HepG2 (cell line): ENCODE measurements around the gene CLDN4. TPM values are rescaled to one million over a fixed set of nuclear protein-coding genes. Genes with fewer than 3 reads are reported as not detected.
A peak's percentile ranks its signal among the peaks of the same experiment; 100 is the strongest.

Experiments used
- ETV6 ChIP-seq: sonication (generic); formaldehyde crosslinking; conservative IDR thresholded peaks from 2 replicates; pipeline ENCODE4 v1.4.0; 2020; ENCODE audit warnings: missing genetic modification reagents
- FOXA1 ChIP-seq, 2 experiments: fragments of 450-650 bp in 1 of 2; sonication (generic) in 1 of 2; formaldehyde crosslinking in 1 of 2; IDR thresholded peaks; 2 replicates each; pipeline versions ENCODE4 v1.4.0 to v1.6.1; 2016 to 2020; ENCODE audit warnings: missing genetic modification reagents in 1 of 2
- GZF1 ChIP-seq: sonication (generic); formaldehyde crosslinking; IDR thresholded peaks from 2 replicates; pipeline ENCODE4 v1.5.1; 2020; ENCODE audit warnings: mild to moderate bottlenecking, missing genetic modification reagents
- HES4 ChIP-seq: sonication (generic); formaldehyde crosslinking; IDR thresholded peaks from 2 replicates; pipeline ENCODE4 v1.9.0; 2021; ENCODE audit warnings: mild to moderate bottlenecking, missing genetic modification reagents, borderline replicate concordance
- HNRNPH1 ChIP-seq: fragments of 200-400 bp; formaldehyde crosslinking; optimal IDR thresholded peaks from 2 replicates; pipeline ENCODE3; 2017; ENCODE audit warnings: mild to moderate bottlenecking, low read depth, low read length
- KAT8 ChIP-seq: IDR thresholded peaks from 2 replicates; pipeline ENCODE4 v1.6.1; 2016; ENCODE audit warnings: missing genetic modification reagents, missing compliant biosample characterization
- KDM5B ChIP-seq: sonication (generic); formaldehyde crosslinking; IDR thresholded peaks from 2 replicates; pipeline ENCODE4 v1.4.0; 2020; ENCODE audit warnings: missing genetic modification reagents, mild to moderate bottlenecking, borderline replicate concordance
- MEF2D ChIP-seq: sonication (generic); formaldehyde crosslinking; IDR thresholded peaks from 2 replicates; pipeline ENCODE4 v1.5.1; 2020; ENCODE audit warnings: mild to moderate bottlenecking, missing genetic modification reagents
- RFXAP ChIP-seq: sonication (generic); formaldehyde crosslinking; IDR thresholded peaks from 2 replicates; pipeline ENCODE4 v1.4.0; 2020; ENCODE audit warnings: missing genetic modification reagents, borderline replicate concordance
- SP1 ChIP-seq, 2 experiments: fragments of 450-650 bp in 1 of 2; sonication (generic) in 1 of 2; formaldehyde crosslinking in 1 of 2; IDR thresholded peaks; 2 replicates each; pipeline versions ENCODE4 v1.4.0 to v1.6.1; 2016 to 2020; ENCODE audit warnings: missing genetic modification reagents in 1 of 2
- SP4 ChIP-seq: sonication (generic); formaldehyde crosslinking; IDR thresholded peaks from 2 replicates; pipeline ENCODE4 v1.8.1; 2023; ENCODE audit warnings: mild to moderate bottlenecking, missing genetic modification reagents
- TAF1 ChIP-seq: sonication (generic); formaldehyde crosslinking; IDR thresholded peaks from 2 replicates; pipeline ENCODE4 v1.4.0; 2020; ENCODE audit warnings: missing genetic modification reagents
- ZMYM3 ChIP-seq: sonication (generic); formaldehyde crosslinking; IDR thresholded peaks from 2 replicates; pipeline ENCODE4 v1.5.1; 2020; ENCODE audit warnings: mild to moderate bottlenecking, missing genetic modification reagents
- ZNF746 ChIP-seq: sonication (generic); formaldehyde crosslinking; IDR thresholded peaks from 2 replicates; pipeline ENCODE4 v1.8.0; 2022; ENCODE audit warnings: mild to moderate bottlenecking, missing genetic modification reagents
- ZNF768 ChIP-seq: sonication (generic); formaldehyde crosslinking; IDR thresholded peaks from 2 replicates; pipeline ENCODE4 v1.4.0; 2020; ENCODE audit warnings: missing genetic modification reagents
- polyA plus RNA-seq, 8 experiments: library from polyadenylated mRNA; depleted of rRNA in 3 of 8; stranded (reverse) in 7 of 8; unstranded in 1 of 8; fragments of >200 nt; fragmentation: Illumina TruSeq in 4 of 8; extraction: Trizol in 4 of 8; gene quantifications; 2 replicates each; pipeline versions ENCODE4 v1.2.1 to v1.2.3, GENCODE V29; 2011 to 2016; ENCODE audit warnings: low read depth in 4 of 8, missing spikeins in 1 of 8, mixed read lengths in 1 of 8; ENCODE audit not compliant: insufficient read depth in 1 of 8
- total RNA-seq, 5 experiments: library from RNA; depleted of rRNA; stranded (reverse); fragments of >200 nt; fragmentation: Illumina TruSeq; extraction: Trizol; gene quantifications; 2 replicates each; pipeline ENCODE4 v1.2.3, GENCODE V29; 2016; ENCODE audit warnings: low read depth in 1 of 5
- TF ChIP-seq, protein P1 (sequence below): sonication (generic); formaldehyde crosslinking; IDR thresholded peaks from 2 replicates; pipeline ENCODE4 v1.5.0; 2020; ENCODE audit warnings: missing genetic modification reagents, mild to moderate bottlenecking, borderline replicate concordance
- TF ChIP-seq, protein P2 (sequence below): sonication (generic); formaldehyde crosslinking; IDR thresholded peaks from 2 replicates; pipeline ENCODE4 v1.4.0; 2020; ENCODE audit warnings: mild to moderate bottlenecking, missing genetic modification reagents
- TF ChIP-seq, protein P3 (sequence below): sonication (generic); formaldehyde crosslinking; IDR thresholded peaks from 2 replicates; pipeline ENCODE4 v1.5.1; 2020; ENCODE audit warnings: missing genetic modification reagents, mild to moderate bottlenecking, borderline replicate concordance

Gene CLDN4
- total and polyA plus RNA-seq, 2 of the 13 experiments (the other 11 are each of a cell fraction or from before 2014, with no cell fraction given), result 28.2 to 35.7 TPM

DNA sequence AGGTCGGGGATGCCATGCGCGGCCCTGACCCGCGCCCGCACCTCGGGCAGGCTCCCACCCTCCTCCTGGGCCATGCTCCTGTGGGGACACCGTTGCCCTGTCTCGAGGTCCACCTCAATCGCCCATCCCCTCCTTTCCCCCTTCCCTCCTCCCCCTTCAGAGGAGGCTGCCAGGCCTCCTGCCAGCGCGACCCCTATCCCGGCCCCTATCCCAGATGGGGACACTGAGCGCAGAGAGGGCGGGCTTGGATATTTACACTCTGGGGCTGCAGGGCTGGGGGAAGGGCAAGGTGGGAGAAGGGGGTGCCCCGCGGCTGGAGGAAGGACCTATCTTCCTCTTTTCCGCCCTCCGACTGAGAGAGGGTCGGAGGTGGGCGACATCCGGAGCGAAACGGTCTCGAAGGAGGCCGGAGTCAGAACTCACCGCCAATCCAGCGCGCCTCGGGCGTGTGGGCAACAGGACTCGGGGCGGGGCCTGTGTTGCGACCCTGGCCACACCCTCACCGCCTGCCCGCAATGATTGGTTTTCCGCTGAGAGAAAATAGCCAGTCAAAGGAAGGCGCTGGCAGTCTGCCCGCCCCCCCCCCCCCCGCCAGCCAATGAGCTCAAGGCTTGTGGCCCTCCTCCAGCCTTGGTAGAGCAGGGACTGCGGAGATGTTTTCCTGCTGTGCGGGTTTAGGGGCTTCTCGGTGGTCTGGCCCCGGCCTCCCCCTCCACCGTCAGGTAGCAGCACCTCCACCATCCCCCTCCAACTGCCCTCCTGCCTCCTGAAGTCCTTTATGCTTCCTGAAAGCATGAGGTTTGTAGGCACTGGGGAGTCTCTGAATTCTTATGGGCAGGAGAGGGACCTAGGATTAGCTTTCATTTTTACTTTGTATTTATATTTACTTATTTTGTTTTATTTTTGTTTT, 11.5 kb downstream of the CLDN4 start, which contains the start of gene METTL27 (continued):
- TF ChIP-seq MEF2D (CRISPR knock-in tag), result 0 out of 2 replicates have a peak, but pooled peaks have one; percentile 34
- no peak for TF ChIP-seq HES4 (CRISPR knock-in tag)
- TF ChIP-seq HNRNPH1, result no peak
- 0 out of 2 replicates have a peak, but pooled peaks have one; percentile 30 for TF ChIP-seq RFXAP
- TF ChIP-seq, protein P1, sequence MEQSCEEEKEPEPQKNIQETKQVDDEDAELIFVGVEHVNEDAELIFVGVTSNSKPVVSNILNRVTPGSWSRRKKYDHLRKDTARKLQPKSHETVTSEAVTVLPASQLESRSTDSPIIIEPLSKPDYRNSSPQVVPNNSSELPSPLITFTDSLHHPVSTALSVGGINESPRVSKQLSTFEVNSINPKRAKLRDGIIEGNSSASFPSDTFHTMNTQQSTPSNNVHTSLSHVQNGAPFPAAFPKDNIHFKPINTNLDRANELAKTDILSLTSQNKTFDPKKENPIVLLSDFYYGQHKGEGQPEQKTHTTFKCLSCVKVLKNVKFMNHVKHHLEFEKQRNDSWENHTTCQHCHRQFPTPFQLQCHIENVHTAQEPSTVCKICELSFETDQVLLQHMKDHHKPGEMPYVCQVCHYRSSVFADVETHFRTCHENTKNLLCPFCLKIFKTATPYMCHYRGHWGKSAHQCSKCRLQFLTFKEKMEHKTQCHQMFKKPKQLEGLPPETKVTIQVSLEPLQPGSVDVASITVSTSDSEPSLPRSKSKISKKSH (CRISPR knock-in tag), result 0 out of 2 replicates have a peak, but pooled peaks have one; percentile 55
- 0 out of 2 replicates have a peak, but pooled peaks have one; percentile 51 for TF ChIP-seq ZNF746 (CRISPR knock-in tag)
- peak; percentile 31; the same call in 1 of the 2 replicates for TF ChIP-seq SP4
- TF ChIP-seq, protein P2, sequence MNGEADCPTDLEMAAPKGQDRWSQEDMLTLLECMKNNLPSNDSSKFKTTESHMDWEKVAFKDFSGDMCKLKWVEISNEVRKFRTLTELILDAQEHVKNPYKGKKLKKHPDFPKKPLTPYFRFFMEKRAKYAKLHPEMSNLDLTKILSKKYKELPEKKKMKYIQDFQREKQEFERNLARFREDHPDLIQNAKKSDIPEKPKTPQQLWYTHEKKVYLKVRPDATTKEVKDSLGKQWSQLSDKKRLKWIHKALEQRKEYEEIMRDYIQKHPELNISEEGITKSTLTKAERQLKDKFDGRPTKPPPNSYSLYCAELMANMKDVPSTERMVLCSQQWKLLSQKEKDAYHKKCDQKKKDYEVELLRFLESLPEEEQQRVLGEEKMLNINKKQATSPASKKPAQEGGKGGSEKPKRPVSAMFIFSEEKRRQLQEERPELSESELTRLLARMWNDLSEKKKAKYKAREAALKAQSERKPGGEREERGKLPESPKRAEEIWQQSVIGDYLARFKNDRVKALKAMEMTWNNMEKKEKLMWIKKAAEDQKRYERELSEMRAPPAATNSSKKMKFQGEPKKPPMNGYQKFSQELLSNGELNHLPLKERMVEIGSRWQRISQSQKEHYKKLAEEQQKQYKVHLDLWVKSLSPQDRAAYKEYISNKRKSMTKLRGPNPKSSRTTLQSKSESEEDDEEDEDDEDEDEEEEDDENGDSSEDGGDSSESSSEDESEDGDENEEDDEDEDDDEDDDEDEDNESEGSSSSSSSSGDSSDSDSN (CRISPR knock-in tag), result peak; percentile 58
- TF ChIP-seq TAF1 (CRISPR knock-in tag), result peak; percentile 52
- peak; percentile 3; the same call in 1 of the 2 replicates for TF ChIP-seq ZNF768 (CRISPR knock-in tag)
- no peak for TF ChIP-seq SP1 (IDR thresholded peaks at IDR 0.05)
- TF ChIP-seq SP1 (CRISPR knock-in tag; IDR thresholded peaks at IDR 0.05), result peak; percentile 65; the same call in 1 of the 2 replicates
- peak; percentile 48 for TF ChIP-seq ZMYM3 (CRISPR knock-in tag)
- TF ChIP-seq KAT8, result peak; percentile 54; the same call in 1 of the 2 replicates
- TF ChIP-seq, protein P3, sequence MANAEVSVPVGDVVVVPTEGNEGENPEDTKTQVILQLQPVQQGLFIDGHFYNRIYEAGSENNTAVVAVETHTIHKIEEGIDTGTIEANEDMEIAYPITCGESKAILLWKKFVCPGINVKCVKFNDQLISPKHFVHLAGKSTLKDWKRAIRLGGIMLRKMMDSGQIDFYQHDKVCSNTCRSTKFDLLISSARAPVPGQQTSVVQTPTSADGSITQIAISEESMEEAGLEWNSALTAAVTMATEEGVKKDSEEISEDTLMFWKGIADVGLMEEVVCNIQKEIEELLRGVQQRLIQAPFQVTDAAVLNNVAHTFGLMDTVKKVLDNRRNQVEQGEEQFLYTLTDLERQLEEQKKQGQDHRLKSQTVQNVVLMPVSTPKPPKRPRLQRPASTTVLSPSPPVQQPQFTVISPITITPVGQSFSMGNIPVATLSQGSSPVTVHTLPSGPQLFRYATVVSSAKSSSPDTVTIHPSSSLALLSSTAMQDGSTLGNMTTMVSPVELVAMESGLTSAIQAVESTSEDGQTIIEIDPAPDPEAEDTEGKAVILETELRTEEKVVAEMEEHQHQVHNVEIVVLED (CRISPR knock-in tag), result 0 out of 2 replicates have a peak, but pooled peaks have one; percentile 34
- TF ChIP-seq FOXA1 (IDR thresholded peaks at IDR 0.05), result no peak
- TF ChIP-seq FOXA1 (CRISPR knock-in tag; IDR thresholded peaks at IDR 0.05), result peak; percentile 25; the same call in 1 of the 2 replicates
- TF ChIP-seq GZF1 (CRISPR knock-in tag), result no peak
- no peak for TF ChIP-seq ETV6 (CRISPR knock-in tag)
- 0 out of 2 replicates have a peak, but pooled peaks have one; percentile 27 for TF ChIP-seq KDM5B (CRISPR knock-in tag)
